Measurements from ENCODE around the gene TENT5C. TPM values are rescaled to one million over a fixed set of nuclear protein-coding genes. Genes with fewer than 3 reads are reported as not detected.

Gene TENT5C
- total and polyA plus RNA-seq, 2 of the 8 experiments (the other 6 are each of a cell fraction or from before 2014, with no cell fraction given) = 0.38 to 0.99 TPM

GRCh38 chr1:117585086-117585485, 20.8 kb upstream of the TENT5C start:
- Histone ChIP-seq H2BK5ac (ENCODE audit: low read depth, low read length) (no peak overlapping the region), H3K4me3 (ENCODE audit: extremely low read depth in 1 of 4, insufficient read depth in 2 of 4, low read depth in 3 of 4, low read length in 4 of 4) (no peak overlapping the region), H3K14ac (ENCODE audit: insufficient read length) (no peak overlapping the region), H3K27me3 (replicated peaks in 1 of 4; ENCODE audit: control insufficient read depth in 3 of 4, extremely low read depth in 1 of 4, insufficient read depth in 3 of 4, low read length in 3 of 4) (no peaks in the 10 kb centered on the region), H3K9me3 (ENCODE audit: insufficient read depth in 2 of 2, low read depth in 1 of 2, low read length in 1 of 2) (no peaks in the 10 kb centered on the region), H4K20me1 (replicated peaks in 1 of 2; ENCODE audit: control insufficient read depth in 1 of 2, insufficient read depth in 2 of 2, low read length in 2 of 2) (no peaks in the 10 kb centered on the region), H2AFZ (ENCODE audit: low read length) (no peak overlapping the region), H3K4me1 (replicated peaks in 1 of 4; ENCODE audit: control insufficient read depth in 3 of 4, insufficient read depth in 4 of 4, low read length in 3 of 4) (no peaks in the 10 kb centered on the region), H3K4me2 (ENCODE audit: insufficient read depth in 1 of 2, low read depth in 2 of 2, low read length in 2 of 2) (no peak overlapping the region), H2BK12ac (ENCODE audit: low read depth, low read length) (no peak overlapping the region), H2BK120ac (replicated peaks; ENCODE audit: low read depth, low read length) (no peak overlapping the region), H3K36me3 (ENCODE audit: control insufficient read depth in 2 of 4, insufficient read depth in 4 of 4, low read length in 3 of 4) (no peaks in the 10 kb centered on the region), H2BK15ac (ENCODE audit: low read length) (no peak overlapping the region), H4K8ac (ENCODE audit: extremely low read depth, insufficient read depth, low read length) (no peak overlapping the region), H3K27ac (ENCODE audit: low read depth, low read length) (no peak overlapping the region), H4K91ac (replicated peaks; ENCODE audit: insufficient read length, low read length) (no peak overlapping the region), H3K4ac (replicated peaks; ENCODE audit: insufficient read length, low read depth, low read length) (no peak overlapping the region), H3K9ac (replicated peaks in 1 of 4; ENCODE audit: extremely low read depth in 1 of 4, low read depth in 3 of 4, low read length in 3 of 4) (no peak overlapping the region), H2BK20ac (ENCODE audit: low read length) (no peak overlapping the region), H3K56ac (replicated peaks; ENCODE audit: insufficient read length, low read depth, low read length) (no peak overlapping the region), H3K79me1 (ENCODE audit: low read depth, low read length) (no peaks in the 10 kb centered on the region), H3K23ac (ENCODE audit: insufficient read length) (no peak overlapping the region), H2AK5ac (ENCODE audit: low read depth, low read length) (no peak overlapping the region), H4K5ac (ENCODE audit: insufficient read length, low read depth, low read length) (no peak overlapping the region), H3K18ac (ENCODE audit: extremely low read depth, low read length) (no peak overlapping the region), H3K23me2 (ENCODE audit: low read depth, low read length) (peaks cover 2% of the 10 kb centered on the region; the same call in 1 of the 2 replicates), H3K79me2 (ENCODE audit: control insufficient read depth in 1 of 2, insufficient read depth in 2 of 2, low read length in 2 of 2) (no peaks in the 10 kb centered on the region; a peak in 1 of 4 replicates)
- ChIA-PET CTCF (ENCODE audit: partially characterized antibody) (interaction anchor here (0.8 to 0.9 kb wide), 2 partner anchors 50 to 173 kb away, joined by 3 read pairs; no protein-coding TSS in a partner anchor), POLR2A (ENCODE audit: partially characterized antibody) (interaction anchor here (1.2 kb wide), 1 partner anchor 21 kb away, joined by 6 read pairs; no protein-coding TSS in a partner anchor)
- 91% methylated on average over 8 of the region's 8 CpGs; no CpG with 5 or more reads in 1 of the 2 experiments for WGBS, 2 experiments (ENCODE audit: extremely low coverage in 1 of 2, insufficient coverage in 1 of 2, insufficient read length in 1 of 2, insufficient replicate concordance in 2 of 2, low coverage in 1 of 2, low lambda C conversion rate in 2 of 2, missing lambda C conversion rate in 1 of 2)
- TF ChIP-seq POLR2AphosphoS5 (IDR thresholded peaks at IDR 0.05; ENCODE audit: low read depth, low read length) = no peak
- no peak for TF ChIP-seq POU5F1 (IDR thresholded peaks at IDR 0.05; ENCODE audit: low read depth, low read length)
- TF ChIP-seq BACH1 (IDR thresholded peaks at IDR 0.05; ENCODE audit: low read length) = no peak
- no peak for TF ChIP-seq GABPA (IDR thresholded peaks at IDR 0.05; ENCODE audit: borderline replicate concordance, insufficient read depth, low read length)
- TF ChIP-seq POLR2A (IDR thresholded peaks at IDR 0.05; ENCODE audit: control extremely low read depth in 1 of 2, low read depth in 2 of 2, low read length in 2 of 2) = no peak
- TF ChIP-seq CHD2 (IDR thresholded peaks at IDR 0.05; ENCODE audit: low read length) = no peak
- TF ChIP-seq MAFK (IDR thresholded peaks at IDR 0.05; ENCODE audit: low read depth, low read length) = no peak
- TF ChIP-seq CEBPB (IDR thresholded peaks at IDR 0.05; ENCODE audit: low read depth, low read length) = no peak
- TF ChIP-seq TBP (IDR thresholded peaks at IDR 0.05; ENCODE audit: low read depth, low read length) = no peak
- no peak for TF ChIP-seq FOSL1 (IDR thresholded peaks at IDR 0.05; ENCODE audit: insufficient read depth, low read depth, low read length)
- TF ChIP-seq E2F6 (IDR thresholded peaks at IDR 0.05) = no peak
- DNase-seq (ENCODE audit: low read depth in 1 of 2, low spot score in 2 of 2) (no peak), FAIRE-seq (no peak)
